Type B pancreatic cell (in vitro differentiated cells): ENCODE results near the gene EPB41L1. TPM values are rescaled to one million over a fixed set of nuclear protein-coding genes. Genes with fewer than 3 reads are reported as not detected.

Experiments used
- DNase-seq: peaks from one replicate; pipeline ENCODE4 v3.0.0; 2021; ENCODE audit warnings: mixed read lengths; ENCODE audit not compliant: unreplicated experiment; ENCODE audit errors: extremely low spot score
- H3K27ac Mint-ChIP-seq: 2 replicates; pipeline ENCODE4 v1.8.0; 2021; ENCODE audit warnings: mild to moderate bottlenecking, mixed read lengths
- H3K27me3 Mint-ChIP-seq: 2 replicates; pipeline ENCODE4 v1.8.0; 2021; ENCODE audit warnings: mixed read lengths
- H3K36me3 Mint-ChIP-seq: 2 replicates; pipeline ENCODE4 v1.8.0; 2021; ENCODE audit warnings: mixed read lengths
- H3K4me1 Mint-ChIP-seq: one replicate; pipeline ENCODE4 v1.8.0; 2021; ENCODE audit warnings: mixed read lengths; ENCODE audit not compliant: unreplicated experiment
- H3K4me3 Mint-ChIP-seq: 2 replicates; pipeline ENCODE4 v1.8.0; 2021; ENCODE audit warnings: mild to moderate bottlenecking, mixed read lengths
- H3K9me3 Mint-ChIP-seq: 2 replicates; pipeline ENCODE4 v1.8.0; 2021; ENCODE audit warnings: mixed read lengths
- CTCF ChIP-seq: fragments of 200-600 bp; sonication (generic); conservative IDR thresholded peaks from 2 replicates; pipeline ENCODE4 v1.5.0; 2021; ENCODE audit warnings: antibody characterized with exemption, mild to moderate bottlenecking
- total RNA-seq: library from RNA; stranded (reverse); gene quantifications from 2 replicates; pipeline ENCODE4 v1.2.1, GENCODE V29; 2021; ENCODE audit warnings: low replicate concordance

The EPB41L1 gene
- total RNA-seq, 1 donor from 2014 or later, result 68.1 TPM

GRCh38 chr20:36236786-36237121 lies 82.2 kb downstream of the EPB41L1 start:
- no peak for DNase-seq
- Mint-ChIP-seq H3K4me3 (peak overlapping the region; percentile 95), H3K9me3 (no peaks in the 10 kb centered on the region), H3K27ac (peak overlapping the region; percentile 43), H3K36me3 (peaks cover 3% of the 10 kb centered on the region), H3K27me3 (no peaks in the 10 kb centered on the region), H3K4me1 (peaks cover 20% of the 10 kb centered on the region)
- no peak for TF ChIP-seq CTCF

GRCh38 chr20:36237477-36237876 lies 82.9 kb downstream of the EPB41L1 start:
- Mint-ChIP-seq H3K4me1 (peaks cover 20% of the 10 kb centered on the region), H3K4me3 (peak overlapping the region; percentile 95), H3K27me3 (no peaks in the 10 kb centered on the region), H3K36me3 (peaks cover 3% of the 10 kb centered on the region), H3K27ac (peak overlapping the region; percentile 43), H3K9me3 (no peaks in the 10 kb centered on the region)
- no peak for TF ChIP-seq CTCF
- DNase-seq, result no peak

- Mint-ChIP-seq H3K27ac (no peak overlapping the region), H3K36me3 (peaks cover 3% of the 10 kb centered on the region), H3K9me3 (no peaks in the 10 kb centered on the region), H3K27me3 (no peaks in the 10 kb centered on the region), H3K4me1 (peaks cover 20% of the 10 kb centered on the region), H3K4me3 (peak overlapping the region; percentile 54)
- TF ChIP-seq CTCF, result no peak
- no peak for DNase-seq
These were observed 83.6 kb downstream of the EPB41L1 start for GRCh38 chr20:36238153-36238552.

GRCh38 chr20:36238760-36239159 lies 84.2 kb downstream of the EPB41L1 start:
- peaks cover 3% of the 10 kb centered on the region for H3K36me3 Mint-ChIP-seq
- H3K4me1 Mint-ChIP-seq, result peaks cover 20% of the 10 kb centered on the region
- DNase-seq, result no peak
- H3K27ac Mint-ChIP-seq, result no peak overlapping the region
- H3K27me3 Mint-ChIP-seq, result no peaks in the 10 kb centered on the region
- peak overlapping the region; percentile 80 for H3K4me3 Mint-ChIP-seq
- TF ChIP-seq CTCF, result no peak
- H3K9me3 Mint-ChIP-seq, result no peaks in the 10 kb centered on the region

GRCh38 chr20:36240076-36240475 lies 85.5 kb downstream of the EPB41L1 start:
- Mint-ChIP-seq H3K9me3 (no peaks in the 10 kb centered on the region), H3K27ac (no peak overlapping the region), H3K4me3 (no peak overlapping the region), H3K4me1 (peaks cover 20% of the 10 kb centered on the region), H3K27me3 (no peaks in the 10 kb centered on the region), H3K36me3 (peaks cover 5% of the 10 kb centered on the region)
- TF ChIP-seq CTCF, result no peak
- no peak for DNase-seq

- peaks cover 10% of the 10 kb centered on the region for H3K36me3 Mint-ChIP-seq
- no peak overlapping the region for H3K27ac Mint-ChIP-seq
- no peaks in the 10 kb centered on the region for H3K27me3 Mint-ChIP-seq
- no peak for DNase-seq
- no peak overlapping the region for H3K4me3 Mint-ChIP-seq
- peaks cover 14% of the 10 kb centered on the region for H3K4me1 Mint-ChIP-seq
- TF ChIP-seq CTCF, result no peak
- no peaks in the 10 kb centered on the region for H3K9me3 Mint-ChIP-seq
These were observed 87.1 kb downstream of the EPB41L1 start for GRCh38 chr20:36241678-36242077.
